HepG2 (cell line): ENCODE measurements around the gene ATP10A. TPM values are rescaled to one million over a fixed set of nuclear protein-coding genes. Genes with fewer than 3 reads are reported as not detected.

Experiments
- ATAC-seq: fragments of 200-7000 bp; cut with Tn5 transposase; 3 replicates; pipeline ENCODE4 v1.9.1; 2020; ENCODE audit warnings: mild to moderate bottlenecking, moderate library complexity
- BruUV-seq: library from RNA; stranded (reverse); fragments of 400-500 nt; replicated peaks from 2 replicates; lab custom pipeline; 2021; lab: Mats Ljungman, UMichigan
- CTCF ChIA-PET: fragments of 300-600 bp; formaldehyde crosslinking; extraction: SDS; loops from one replicate; lab custom pipeline; 2021; ENCODE audit warnings: low total read pairs, inconsistent platforms, low intra/inter-chr PET ratio; lab: Yijun Ruan, JAX
- POLR2A ChIA-PET: fragments of 350-600 bp; sonication (Branson Sonifier 250); formaldehyde crosslinking; loops from one replicate; lab custom pipeline; 2020; ENCODE audit warnings: antibody characterized with exemption, inconsistent platforms; lab: Yijun Ruan, JAX
- DNase-seq: peaks from one replicate; pipeline ENCODE4 v3.0.0-alpha.2; 2015; ENCODE audit warnings: low spot score
- FAIRE-seq: peaks from 3 replicates; lab custom pipeline; 2011; peaks lifted over from hg19 to GRCh38; lab: Jason Lieb, UNC
- H2AFZ ChIP-seq: one replicate; pipeline ENCODE4 v1.6.1; 2011; ENCODE audit warnings: low read length, inconsistent platforms
- H3K27ac ChIP-seq: fragments of 300-600 bp; 3 replicates; pipeline ENCODE4 v1.8.0; 2011; ENCODE audit warnings: mixed run types, mild to moderate bottlenecking, mixed read lengths, low read length, inconsistent platforms; ENCODE audit not compliant: insufficient read depth; ENCODE audit errors: extremely low read length
- H3K27me3 ChIP-seq, 2 experiments: fragments of 200-600 bp in 1 of 2; 2 replicates in 1 of 2; 3 replicates in 1 of 2; pipeline versions ENCODE4 v1.6.0 to v1.8.0; 2011; ENCODE audit warnings: low read length in 2 of 2, mild to moderate bottlenecking in 2 of 2, moderate library complexity in 2 of 2, inconsistent platforms in 1 of 2; ENCODE audit not compliant: insufficient read depth in 2 of 2, control insufficient read depth in 1 of 2
- H3K36me3 ChIP-seq, 2 experiments: fragments of 200-600 bp in 1 of 2; replicated peaks in 1 of 2; 2 replicates in 1 of 2; 3 replicates in 1 of 2; pipeline versions ENCODE4 v1.5.1 to v1.8.0; 2011; ENCODE audit warnings: low read length in 2 of 2, inconsistent platforms in 1 of 2; ENCODE audit not compliant: insufficient read depth in 2 of 2, control insufficient read depth in 1 of 2
- H3K4me1 ChIP-seq: 2 replicates; pipeline ENCODE4 v1.5.1; 2012; ENCODE audit warnings: low read length, inconsistent platforms; ENCODE audit not compliant: insufficient read depth
- H3K4me2 ChIP-seq: 2 replicates; pipeline ENCODE4 v1.6.0; 2011; ENCODE audit warnings: low read depth, low read length, inconsistent platforms
- H3K4me3 ChIP-seq, 3 experiments: fragments of 200-600 bp in 1 of 3; sonication (generic), shearing (Covaris generic) in 1 of 3; replicated peaks in 1 of 3; 2 replicates each; pipeline ENCODE4 v1.5.1; 2011 to 2016; ENCODE audit warnings: low read length in 3 of 3, inconsistent platforms in 2 of 3, low read depth in 2 of 3, mild to moderate bottlenecking in 2 of 3, control low read depth in 1 of 3, mixed read lengths in 1 of 3; ENCODE audit not compliant: insufficient read depth in 1 of 3
- H3K79me2 ChIP-seq: one replicate; pipeline ENCODE4 v1.6.1; 2011; ENCODE audit warnings: low read length, inconsistent platforms; ENCODE audit not compliant: insufficient read depth
- H3K9ac ChIP-seq: 2 replicates; pipeline ENCODE4 v1.6.0; 2011; ENCODE audit warnings: mild to moderate bottlenecking, low read depth, low read length, inconsistent platforms; ENCODE audit not compliant: insufficient read depth
- H3K9me3 ChIP-seq: 2 replicates; pipeline ENCODE4 v1.5.1; 2012; ENCODE audit warnings: mild to moderate bottlenecking, low read length
- H4K20me1 ChIP-seq: 2 replicates; pipeline ENCODE4 v1.6.0; 2011; ENCODE audit warnings: inconsistent platforms, mild to moderate bottlenecking, low read length, moderate library complexity; ENCODE audit not compliant: insufficient read depth
- ATF7 ChIP-seq, 2 experiments: fragments of 450-650 bp in 1 of 2; sonication (generic) in 1 of 2; formaldehyde crosslinking in 1 of 2; IDR thresholded peaks; 2 replicates each; pipeline versions ENCODE4 v1.4.0 to v1.6.1; 2016 to 2020; ENCODE audit warnings: antibody characterized with exemption in 1 of 2, mild to moderate bottlenecking in 1 of 2, missing genetic modification reagents in 1 of 2
- CTCF ChIP-seq: sonication (generic); formaldehyde crosslinking; IDR thresholded peaks from 2 replicates; pipeline ENCODE4 v1.5.0; 2020; ENCODE audit warnings: mild to moderate bottlenecking, missing genetic modification reagents, moderate library complexity
- IRF9 ChIP-seq: sonication (generic); formaldehyde crosslinking; IDR thresholded peaks from 2 replicates; pipeline ENCODE4 v1.8.0; 2022; ENCODE audit warnings: missing genetic modification reagents, mild to moderate bottlenecking, borderline replicate concordance
- TFDP2 ChIP-seq: sonication (generic); formaldehyde crosslinking; IDR thresholded peaks from 2 replicates; pipeline ENCODE4 v1.4.0; 2020; ENCODE audit warnings: missing genetic modification reagents
- ZHX2 ChIP-seq, 2 experiments: sonication (generic) in 1 of 2; formaldehyde crosslinking in 1 of 2; IDR thresholded peaks; 2 replicates each; pipeline versions ENCODE4 v1.6.1 to v1.9.0; 2014 to 2022; ENCODE audit warnings: antibody characterized with exemption in 1 of 2, borderline replicate concordance in 1 of 2, inconsistent platforms in 1 of 2, low read depth in 1 of 2, missing genetic modification reagents in 1 of 2
- WGBS: methylation state at CpG from one replicate; pipeline ENCODE4 v1.1.6; 2017; ENCODE audit warnings: low lambda C conversion rate; 5-methylcytosine and 5-hydroxymethylcytosine counted together
- in situ Hi-C: cut with HindIII; loops from 2 replicates; pipeline ENCODE4 v1.10.0; 2017; ENCODE audit warnings: low pct_unique_long_range_greater_than_20kb; ENCODE audit not compliant: extremely low pct_ligation_motif_present
- intact Hi-C: fragments of 100-400 bp; cut with micrococcal nuclease; formaldehyde crosslinking; loops from one replicate; pipeline ENCODE4 v1.10.0; 2022; ENCODE audit not compliant: unreplicated experiment
- polyA plus RNA-seq, 8 experiments: library from polyadenylated mRNA; depleted of rRNA in 3 of 8; stranded (reverse) in 7 of 8; unstranded in 1 of 8; fragments of >200 nt; fragmentation: Illumina TruSeq in 4 of 8; extraction: Trizol in 4 of 8; gene quantifications; 2 replicates each; pipeline versions ENCODE4 v1.2.1 to v1.2.3, GENCODE V29; 2011 to 2016; ENCODE audit warnings: low read depth in 4 of 8, missing spikeins in 1 of 8, mixed read lengths in 1 of 8; ENCODE audit not compliant: insufficient read depth in 1 of 8
- total RNA-seq, 5 experiments: library from RNA; depleted of rRNA; stranded (reverse); fragments of >200 nt; fragmentation: Illumina TruSeq; extraction: Trizol; gene quantifications; 2 replicates each; pipeline ENCODE4 v1.2.3, GENCODE V29; 2016; ENCODE audit warnings: low read depth in 1 of 5
- TF ChIP-seq, protein P1 (sequence below): sonication (generic); formaldehyde crosslinking; conservative IDR thresholded peaks from 2 replicates; pipeline ENCODE4 v1.8.0; 2022; ENCODE audit warnings: missing genetic modification reagents

ATP10A gene
- total and polyA plus RNA-seq, 2 of the 13 experiments (the other 11 are each of a cell fraction or from before 2014, with no cell fraction given), result 0.58 to 4.2 TPM

GRCh38 chr15:25683911-25684310, 179.2 kb downstream of the ATP10A start:
- no peaks in the 10 kb centered on the region for H3K4me1 ChIP-seq
- H3K27me3 ChIP-seq, result no peaks in the 10 kb centered on the region
- POLR2A ChIA-PET, result no interaction called here
- in situ Hi-C loops, result no loop called here
- no peak overlapping the region for H3K27ac ChIP-seq
- H3K4me3 ChIP-seq, result no peak overlapping the region
- FAIRE-seq, result no peak
- intact Hi-C loops, result no loop called here
- no peaks in the 10 kb centered on the region for H4K20me1 ChIP-seq
- TF ChIP-seq IRF9 (CRISPR knock-in tag) (no peak), ZHX2 (IDR thresholded peaks at IDR 0.05; ENCODE audit: low read depth) (no peak), ZHX2 (CRISPR knock-in tag; IDR thresholded peaks at IDR 0.05; ENCODE audit: borderline replicate concordance) (no peak), CTCF (CRISPR knock-in tag) (0 out of 2 replicates have a peak, but pooled peaks have one; percentile 16), TFDP2 (CRISPR knock-in tag) (no peak), ATF7 (IDR thresholded peaks at IDR 0.05) (0 out of 2 replicates have a peak, but pooled peaks have one; percentile 5), ATF7 (CRISPR knock-in tag; IDR thresholded peaks at IDR 0.05) (no peak)
- TF ChIP-seq, protein P1, sequence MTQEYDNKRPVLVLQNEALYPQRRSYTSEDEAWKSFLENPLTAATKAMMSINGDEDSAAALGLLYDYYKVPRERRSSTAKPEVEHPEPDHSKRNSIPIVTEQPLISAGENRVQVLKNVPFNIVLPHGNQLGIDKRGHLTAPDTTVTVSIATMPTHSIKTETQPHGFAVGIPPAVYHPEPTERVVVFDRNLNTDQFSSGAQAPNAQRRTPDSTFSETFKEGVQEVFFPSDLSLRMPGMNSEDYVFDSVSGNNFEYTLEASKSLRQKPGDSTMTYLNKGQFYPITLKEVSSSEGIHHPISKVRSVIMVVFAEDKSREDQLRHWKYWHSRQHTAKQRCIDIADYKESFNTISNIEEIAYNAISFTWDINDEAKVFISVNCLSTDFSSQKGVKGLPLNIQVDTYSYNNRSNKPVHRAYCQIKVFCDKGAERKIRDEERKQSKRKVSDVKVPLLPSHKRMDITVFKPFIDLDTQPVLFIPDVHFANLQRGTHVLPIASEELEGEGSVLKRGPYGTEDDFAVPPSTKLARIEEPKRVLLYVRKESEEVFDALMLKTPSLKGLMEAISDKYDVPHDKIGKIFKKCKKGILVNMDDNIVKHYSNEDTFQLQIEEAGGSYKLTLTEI (CRISPR knock-in tag), result no peak
- TF ChIP-seq, all 625 proteins: peak for 2
- no peak overlapping the region for H3K9ac ChIP-seq
- CTCF ChIA-PET, result no interaction called here
- no peak overlapping the region for H3K4me2 ChIP-seq
- DNase-seq (no peak), ATAC-seq (0 out of 3 replicates have a peak, but pooled peaks have one; percentile 35)
- 12% methylated on average over 3 of the region's 3 CpGs for WGBS
- BruUV-seq, result no TSS peak
- 0 out of 2 replicates have a peak, but pooled peaks cover 4% of the 10 kb centered on the region for H3K9me3 ChIP-seq
- no peaks in the 10 kb centered on the region for H3K79me2 ChIP-seq
- no peak overlapping the region for H2AFZ ChIP-seq
- no peaks in the 10 kb centered on the region for H3K36me3 ChIP-seq
